Measurements from ENCODE around the gene UNC13C.

The UNC13C gene

DNA sequence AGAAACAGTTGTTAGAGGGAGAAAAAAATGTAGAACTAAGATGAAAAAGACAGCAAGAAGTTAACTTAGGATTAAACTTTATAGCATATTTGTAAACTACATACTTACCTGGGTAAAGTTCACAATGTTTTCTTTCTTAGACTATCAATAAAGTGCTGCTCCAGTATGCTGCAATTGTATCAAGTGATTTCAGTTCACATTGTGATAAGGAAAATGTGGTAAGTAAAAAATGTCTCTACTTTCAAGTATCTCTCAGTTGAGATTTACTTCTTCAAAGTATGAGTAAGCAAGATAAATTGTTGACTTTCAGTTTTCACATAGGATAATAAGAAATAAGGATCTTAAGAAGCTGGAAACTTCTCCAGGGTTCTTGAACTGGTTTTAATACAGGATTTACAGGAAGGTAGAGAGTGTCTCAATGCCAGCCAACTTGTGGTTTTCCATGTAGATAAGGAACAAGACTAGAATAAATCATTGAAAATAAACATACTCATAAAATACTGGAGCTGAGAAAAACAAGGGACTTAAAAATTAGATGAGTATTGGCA lies 528.8 kb downstream of the UNC13C start:
- DNase-seq (ENCODE audit: low read depth), result no peak
- no peak overlapping the region for H3K4me3 ChIP-seq (ENCODE audit: low read depth, low read length)
- TF ChIP-seq, protein P1, sequence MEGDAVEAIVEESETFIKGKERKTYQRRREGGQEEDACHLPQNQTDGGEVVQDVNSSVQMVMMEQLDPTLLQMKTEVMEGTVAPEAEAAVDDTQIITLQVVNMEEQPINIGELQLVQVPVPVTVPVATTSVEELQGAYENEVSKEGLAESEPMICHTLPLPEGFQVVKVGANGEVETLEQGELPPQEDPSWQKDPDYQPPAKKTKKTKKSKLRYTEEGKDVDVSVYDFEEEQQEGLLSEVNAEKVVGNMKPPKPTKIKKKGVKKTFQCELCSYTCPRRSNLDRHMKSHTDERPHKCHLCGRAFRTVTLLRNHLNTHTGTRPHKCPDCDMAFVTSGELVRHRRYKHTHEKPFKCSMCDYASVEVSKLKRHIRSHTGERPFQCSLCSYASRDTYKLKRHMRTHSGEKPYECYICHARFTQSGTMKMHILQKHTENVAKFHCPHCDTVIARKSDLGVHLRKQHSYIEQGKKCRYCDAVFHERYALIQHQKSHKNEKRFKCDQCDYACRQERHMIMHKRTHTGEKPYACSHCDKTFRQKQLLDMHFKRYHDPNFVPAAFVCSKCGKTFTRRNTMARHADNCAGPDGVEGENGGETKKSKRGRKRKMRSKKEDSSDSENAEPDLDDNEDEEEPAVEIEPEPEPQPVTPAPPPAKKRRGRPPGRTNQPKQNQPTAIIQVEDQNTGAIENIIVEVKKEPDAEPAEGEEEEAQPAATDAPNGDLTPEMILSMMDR (conservative IDR thresholded peaks at IDR 0.05; ENCODE audit: low read depth, low read length), result no peak

DNA sequence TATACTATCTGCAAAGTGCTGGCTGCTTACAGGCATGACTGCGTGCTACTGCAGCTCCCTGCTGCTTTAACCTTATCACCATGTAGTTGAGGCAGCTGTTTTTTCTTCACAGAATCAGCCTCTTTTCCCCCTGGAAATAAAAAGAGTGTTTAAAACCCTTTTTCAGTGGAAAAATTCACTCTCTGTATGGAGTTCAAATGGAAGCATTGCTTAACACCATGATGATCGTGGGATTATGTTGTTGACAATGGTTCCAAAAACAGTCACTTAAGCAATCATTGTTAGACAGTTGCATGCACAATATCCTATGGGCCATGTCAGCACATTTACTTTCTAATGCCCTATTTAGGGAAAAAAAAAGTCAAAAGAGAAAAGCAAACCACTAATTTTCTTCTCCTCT lies 536.4 kb downstream of the UNC13C start:
- TF ChIP-seq, protein P1 (conservative IDR thresholded peaks at IDR 0.05; ENCODE audit: low read depth, low read length), result no peak
- H3K4me3 ChIP-seq (ENCODE audit: low read depth, low read length), result no peak overlapping the region
- no peak for DNase-seq (ENCODE audit: low read depth)

DNA sequence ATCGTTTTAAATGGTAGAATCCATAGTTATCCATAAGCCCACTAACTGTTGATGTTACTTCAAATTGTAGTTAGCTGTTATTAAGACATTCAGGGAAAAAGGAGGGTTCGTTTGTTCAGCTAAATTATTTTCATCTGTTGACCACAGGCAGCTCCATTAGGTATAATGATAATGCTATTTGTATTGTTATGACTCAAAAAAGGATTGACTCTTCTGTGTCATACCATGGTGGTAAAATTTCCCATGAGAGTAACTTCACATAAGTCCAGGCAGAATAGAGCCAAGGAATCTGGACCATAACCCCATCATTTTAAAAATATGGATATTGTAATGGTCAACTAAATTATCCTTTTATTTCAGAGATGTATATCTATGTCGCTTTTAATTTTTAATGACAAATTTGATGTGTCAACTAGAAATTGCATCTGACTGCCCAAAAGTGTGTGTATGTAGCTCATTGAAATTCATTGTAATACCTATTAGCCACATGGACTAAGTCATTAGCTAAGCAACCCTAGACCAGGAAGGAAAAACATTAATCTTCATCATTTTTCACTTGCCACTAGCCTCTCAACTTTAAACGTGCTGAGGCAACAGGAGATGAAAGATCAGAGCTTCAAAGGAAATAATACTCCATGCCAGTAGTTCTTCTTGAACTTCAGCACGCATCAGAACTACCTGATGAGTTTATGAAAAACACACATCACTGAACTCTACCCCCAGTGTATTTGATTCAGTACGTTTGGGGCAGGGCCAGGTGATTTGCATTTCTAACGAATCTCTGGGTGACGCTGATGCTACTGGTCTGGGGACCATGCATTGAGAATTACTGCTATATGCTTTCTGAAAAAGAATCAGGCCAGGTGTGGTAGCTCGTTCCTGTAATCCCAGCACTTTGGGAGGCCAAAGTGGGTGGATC lies 537.7 kb downstream of the UNC13C start:
- DNase-seq (ENCODE audit: low read depth), result no peak
- no peak overlapping the region for H3K4me3 ChIP-seq (ENCODE audit: low read depth, low read length)
- TF ChIP-seq, protein P1 (conservative IDR thresholded peaks at IDR 0.05; ENCODE audit: low read depth, low read length), result no peak

DNA sequence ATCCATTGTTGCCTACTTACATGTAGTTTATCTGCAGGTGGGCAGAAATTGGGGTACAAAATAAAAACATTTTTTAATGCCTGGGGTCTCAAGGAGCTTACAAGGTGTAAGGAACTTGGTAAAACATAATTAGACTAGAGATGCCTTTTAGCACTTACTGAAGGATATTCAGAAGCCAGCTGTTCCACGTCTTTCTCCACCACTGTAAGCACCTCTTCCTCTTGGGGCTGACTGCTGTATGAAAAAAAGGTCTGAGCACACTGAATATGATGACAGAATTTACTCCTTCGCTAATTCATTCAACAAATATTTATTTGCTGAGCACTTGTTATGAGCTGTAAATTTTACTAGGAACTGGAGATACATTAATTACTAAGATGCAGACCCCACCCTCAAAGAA lies 539.1 kb downstream of the UNC13C start:
- H3K4me3 ChIP-seq (ENCODE audit: low read depth, low read length), result no peak overlapping the region
- no peak for DNase-seq (ENCODE audit: low read depth)
- TF ChIP-seq, protein P1 (conservative IDR thresholded peaks at IDR 0.05; ENCODE audit: low read depth, low read length), result no peak

DNA sequence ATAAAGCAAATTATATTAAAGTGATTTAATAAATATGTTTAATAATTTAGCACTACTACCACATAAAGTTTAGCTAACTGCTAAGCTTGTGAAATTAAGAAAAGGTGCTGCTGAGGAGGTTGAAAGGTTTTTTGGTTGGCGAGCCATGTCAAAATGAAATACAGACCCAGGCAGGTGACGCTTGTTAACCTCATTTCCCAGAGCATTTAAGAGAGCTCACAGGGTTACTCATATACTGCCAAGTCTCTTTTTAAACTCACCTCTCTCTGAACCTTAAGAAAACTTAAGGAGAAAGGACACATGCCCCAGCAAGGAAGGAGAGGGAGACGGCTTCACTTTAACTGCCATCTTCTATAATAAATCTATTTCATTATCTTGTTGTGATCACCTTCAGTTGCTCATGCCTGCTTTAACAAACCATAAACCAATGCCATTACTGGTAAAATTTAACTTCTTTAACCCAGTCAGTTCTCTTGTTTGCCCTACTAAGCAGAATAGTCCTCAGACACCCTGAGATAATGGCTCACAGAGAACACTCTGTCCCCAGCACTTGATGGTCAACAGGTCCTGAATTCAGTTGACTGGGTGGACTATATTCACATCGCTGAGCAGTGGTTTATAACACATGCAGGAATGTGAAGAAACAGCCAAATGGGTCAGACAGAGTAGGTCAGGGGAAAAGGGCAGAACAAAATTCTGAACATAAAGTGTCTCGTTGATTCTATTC lies 540.1 kb downstream of the UNC13C start:
- TF ChIP-seq, protein P1 (conservative IDR thresholded peaks at IDR 0.05; ENCODE audit: low read depth, low read length), result no peak
- no peak for DNase-seq (ENCODE audit: low read depth)
- no peak overlapping the region for H3K4me3 ChIP-seq (ENCODE audit: low read depth, low read length)

DNA sequence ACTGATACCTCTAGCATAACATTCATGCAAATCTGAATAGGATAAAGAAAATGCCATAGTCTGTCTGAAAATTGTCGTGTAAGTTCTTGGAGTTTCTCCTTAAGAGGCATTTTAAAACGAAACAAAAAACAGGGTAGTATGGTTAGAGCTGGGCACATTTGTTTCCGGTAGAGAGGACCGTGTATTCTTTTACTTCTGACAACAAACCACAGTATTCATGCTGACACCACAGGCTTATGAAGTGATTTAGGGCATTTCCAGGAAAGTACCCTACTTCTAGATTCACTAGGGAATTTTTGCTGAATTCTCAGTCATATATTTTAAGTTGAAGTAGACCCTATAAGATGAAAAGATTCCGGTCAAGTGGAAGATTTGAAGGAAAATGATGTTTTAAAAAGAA lies 541.3 kb downstream of the UNC13C start:
- TF ChIP-seq, protein P1 (conservative IDR thresholded peaks at IDR 0.05; ENCODE audit: low read depth, low read length), result no peak
- no peak overlapping the region for H3K4me3 ChIP-seq (ENCODE audit: low read depth, low read length)
- no peak for DNase-seq (ENCODE audit: low read depth)

Data from choroid plexus epithelial cell (primary cell).